DOHH2 (cell line): ENCODE measurements around the gene HADHA.

Source experiments
- H3F3A ChIP-seq: fragments of 200-600 bp; sonication (generic), shearing (Covaris generic); 2 replicates; pipeline ENCODE4 v1.6.0; 2016; ENCODE audit warnings: antibody characterized with exemption, mild to moderate bottlenecking; ENCODE audit not compliant: control insufficient read depth, insufficient read depth
- H3K27ac ChIP-seq: fragments of 200-600 bp; sonication (generic); 2 replicates; pipeline ENCODE4 v1.5.1; 2014; ENCODE audit warnings: low read depth, mild to moderate bottlenecking, low read length, moderate library complexity
- H3K27me3 ChIP-seq: fragments of 200-600 bp; sonication (generic); 2 replicates; pipeline ENCODE4 v1.6.1; 2014; ENCODE audit warnings: mild to moderate bottlenecking, low read length, mixed read lengths; ENCODE audit not compliant: control insufficient read depth
- H3K36me3 ChIP-seq: fragments of 200-600 bp; sonication (generic); 2 replicates; pipeline ENCODE4 v1.6.1; 2014; ENCODE audit warnings: mild to moderate bottlenecking, low read length, moderate library complexity, mixed read lengths; ENCODE audit not compliant: control insufficient read depth
- H3K4me1 ChIP-seq: fragments of 200-600 bp; sonication (generic); 2 replicates; pipeline ENCODE4 v1.6.1; 2014; ENCODE audit warnings: mild to moderate bottlenecking, low read length, mixed read lengths; ENCODE audit not compliant: control insufficient read depth
- H3K4me2 ChIP-seq: fragments of 200-600 bp; sonication (generic); 2 replicates; pipeline ENCODE4 v1.6.0; 2014; ENCODE audit warnings: mild to moderate bottlenecking, low read length, moderate library complexity
- H3K4me3 ChIP-seq: fragments of 200-600 bp; sonication (generic); 2 replicates; pipeline ENCODE4 v1.5.1; 2014; ENCODE audit warnings: mild to moderate bottlenecking, low read length, mixed read lengths
- H3K79me2 ChIP-seq: fragments of 200-600 bp; sonication (generic); 2 replicates; pipeline ENCODE4 v1.6.1; 2014; ENCODE audit warnings: mild to moderate bottlenecking, low read length, mixed read lengths; ENCODE audit not compliant: control insufficient read depth
- H3K9me2 ChIP-seq: fragments of 200-600 bp; sonication (generic); replicated peaks from 2 replicates; pipeline ENCODE4 v1.6.1; 2014; ENCODE audit warnings: mild to moderate bottlenecking, low read length, mixed read lengths; ENCODE audit not compliant: control insufficient read depth
- H3K9me3 ChIP-seq: fragments of 200-600 bp; sonication (generic); 2 replicates; pipeline ENCODE4 v1.6.1; 2014; ENCODE audit warnings: antibody characterized with exemption, low read length, mixed read lengths; ENCODE audit not compliant: control insufficient read depth, insufficient read depth
- H4K20me1 ChIP-seq: fragments of 200-600 bp; sonication (generic); 2 replicates; pipeline ENCODE4 v1.6.0; 2014; ENCODE audit warnings: low read depth, mild to moderate bottlenecking, antibody characterized with exemption, low read length, moderate library complexity; ENCODE audit not compliant: control insufficient read depth, insufficient read depth
- CTCF ChIP-seq: fragments of 200-600 bp; sonication (generic); IDR thresholded peaks from one replicate; pipeline ENCODE4 v1.5.1; 2014; ENCODE audit warnings: antibody characterized with exemption, mild to moderate bottlenecking, low read depth, low read length; ENCODE audit not compliant: poor library complexity, severe bottlenecking
- EZH2phosphoT487 ChIP-seq: fragments of 200-600 bp; sonication (generic); IDR thresholded peaks from 2 replicates; pipeline ENCODE4 v1.6.1; 2017; ENCODE audit warnings: borderline replicate concordance, mild to moderate bottlenecking, antibody characterized with exemption, low read length, moderate library complexity, mixed read lengths

The HADHA gene

GRCh38 chr2:26285931-26286330 lies 41.5 kb upstream of the HADHA start:
- TF ChIP-seq CTCF (no peak), EZH2phosphoT487 (no peak)
- H3K9me2 ChIP-seq = no peaks in the 10 kb centered on the region
- H3K27me3 ChIP-seq = no peaks in the 10 kb centered on the region
- H3F3A ChIP-seq = no peaks in the 10 kb centered on the region; the same call in 1 of the 2 replicates
- H3K4me2 ChIP-seq = no peak overlapping the region
- H3K27ac ChIP-seq = no peak overlapping the region
- H4K20me1 ChIP-seq = no peaks in the 10 kb centered on the region
- no peak overlapping the region for H3K4me3 ChIP-seq
- no peaks in the 10 kb centered on the region for H3K79me2 ChIP-seq
- no peaks in the 10 kb centered on the region for H3K4me1 ChIP-seq
- no peaks in the 10 kb centered on the region for H3K9me3 ChIP-seq
- H3K36me3 ChIP-seq = peaks cover 18% of the 10 kb centered on the region

GRCh38 chr2:26284132-26284531 lies 39.7 kb upstream of the HADHA start:
- peaks cover 23% of the 10 kb centered on the region for H3K36me3 ChIP-seq
- H3F3A ChIP-seq = no peaks in the 10 kb centered on the region
- no peak overlapping the region for H3K27ac ChIP-seq
- H3K4me3 ChIP-seq = no peak overlapping the region
- TF ChIP-seq CTCF = no peak
- no peak for TF ChIP-seq EZH2phosphoT487
- no peaks in the 10 kb centered on the region for H3K79me2 ChIP-seq
- no peaks in the 10 kb centered on the region for H3K27me3 ChIP-seq
- H3K4me1 ChIP-seq = no peaks in the 10 kb centered on the region
- no peaks in the 10 kb centered on the region for H3K9me2 ChIP-seq
- no peak overlapping the region for H3K4me2 ChIP-seq
- no peaks in the 10 kb centered on the region for H4K20me1 ChIP-seq
- H3K9me3 ChIP-seq = no peaks in the 10 kb centered on the region

DNA sequence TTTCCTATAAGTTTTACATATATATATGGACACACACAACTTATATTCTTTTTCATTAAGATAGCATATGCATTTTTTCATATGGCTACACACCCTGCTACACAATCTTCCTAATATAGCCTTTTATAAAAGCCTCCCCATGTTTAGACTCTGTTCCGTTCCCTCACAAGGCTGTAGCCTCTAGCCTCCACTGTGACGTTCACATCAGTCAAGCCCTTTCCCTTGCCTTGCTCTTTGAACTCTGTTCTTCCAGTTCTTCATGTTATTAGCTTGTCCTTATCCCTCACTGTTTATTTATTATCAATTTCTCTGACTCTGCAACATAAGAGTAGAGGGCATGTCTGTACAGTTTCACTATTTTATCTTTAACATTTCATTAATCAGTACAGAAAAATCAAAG lies 39.2 kb upstream of the HADHA start:
- H3K36me3 ChIP-seq = peaks cover 28% of the 10 kb centered on the region
- no peaks in the 10 kb centered on the region for H3K9me3 ChIP-seq
- no peak overlapping the region for H3K4me3 ChIP-seq
- H3K27ac ChIP-seq = no peak overlapping the region
- no peaks in the 10 kb centered on the region for H3K9me2 ChIP-seq
- no peak for TF ChIP-seq CTCF
- TF ChIP-seq EZH2phosphoT487 = no peak
- no peaks in the 10 kb centered on the region for H4K20me1 ChIP-seq
- no peaks in the 10 kb centered on the region for H3F3A ChIP-seq
- no peaks in the 10 kb centered on the region for H3K27me3 ChIP-seq
- no peaks in the 10 kb centered on the region for H3K4me1 ChIP-seq
- H3K4me2 ChIP-seq = no peak overlapping the region
- H3K79me2 ChIP-seq = no peaks in the 10 kb centered on the region

- Histone ChIP-seq H4K20me1 (no peaks in the 10 kb centered on the region), H3K27ac (no peak overlapping the region), H3F3A (no peaks in the 10 kb centered on the region), H3K27me3 (no peaks in the 10 kb centered on the region), H3K9me3 (no peaks in the 10 kb centered on the region), H3K4me3 (no peak overlapping the region), H3K36me3 (peaks cover 29% of the 10 kb centered on the region), H3K4me1 (no peaks in the 10 kb centered on the region), H3K9me2 (no peaks in the 10 kb centered on the region), H3K79me2 (no peaks in the 10 kb centered on the region), H3K4me2 (no peak overlapping the region)
- TF ChIP-seq EZH2phosphoT487 (no peak), CTCF (no peak)
Measured at GRCh38 chr2:26281226-26281625, 36.8 kb upstream of the HADHA start.
